ENCODE results near the gene CCND1. TPM values are rescaled to one million over a fixed set of nuclear protein-coding genes. Genes with fewer than 3 reads are reported as not detected.

CCND1 gene
- total RNA-seq, 1 donor from 2014 or later, result 85.0 TPM

DNA sequence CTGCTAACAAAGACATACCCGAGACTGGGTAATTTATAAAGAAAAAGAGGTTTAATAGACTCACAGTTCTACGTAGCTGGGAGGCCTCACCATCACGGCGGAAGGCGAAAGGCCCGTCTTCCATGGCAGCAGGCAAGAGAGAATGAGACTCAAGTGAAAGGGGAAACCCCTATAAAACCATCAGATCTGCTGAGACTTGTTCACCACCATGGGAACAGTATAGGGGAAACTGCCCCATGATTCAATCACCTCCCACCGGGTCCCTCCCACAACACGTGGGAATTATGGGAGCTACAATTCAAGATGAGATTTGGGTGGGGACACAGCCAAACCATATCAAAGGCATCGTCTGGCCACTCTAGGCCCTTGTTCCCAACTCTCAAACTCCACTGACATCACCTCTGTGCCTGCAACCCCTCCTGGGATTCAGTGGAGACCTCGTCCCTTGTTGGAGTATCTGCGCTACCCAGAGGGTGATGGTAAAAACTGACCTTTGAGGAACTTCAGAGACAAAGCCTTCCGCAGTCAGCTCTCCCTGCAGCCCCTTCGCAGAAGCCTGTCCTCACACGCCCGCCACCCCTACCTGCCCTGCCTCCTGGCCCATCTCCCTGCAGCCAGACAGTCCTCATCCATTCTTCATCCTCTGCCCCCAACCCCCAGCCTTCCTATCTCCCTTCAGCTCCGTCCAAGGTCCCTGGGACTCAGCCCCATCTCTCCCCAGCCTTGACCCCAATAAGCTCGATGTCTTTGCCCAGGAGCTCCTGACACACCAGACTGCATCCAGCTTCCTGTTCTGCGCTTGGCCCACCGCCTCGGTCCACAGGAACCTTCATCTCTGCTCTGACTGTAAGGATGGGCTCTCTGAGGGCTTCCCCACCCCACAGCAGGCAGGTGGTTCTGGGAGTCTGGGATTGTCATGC, 15.8 kb downstream of the CCND1 start:
- H3K4me3 Mint-ChIP-seq, result peak overlapping the region; percentile 58
- Histone ChIP-seq H3K9me3 (ENCODE audit: low read depth) (no peaks in the 10 kb centered on the region), H4K20me1 (ENCODE audit: low read depth) (peaks cover 14% of the 10 kb centered on the region), H3K79me2 (ENCODE audit: low read depth) (no peaks in the 10 kb centered on the region), H3K36me3 (no peaks in the 10 kb centered on the region), H3K27ac (no peak overlapping the region), H3K4me2 (no peak overlapping the region), H3F3A (ENCODE audit: low read depth) (peaks cover 42% of the 10 kb centered on the region), H3K4me3 (no peak overlapping the region), H2AFZ (replicated peaks) (no peak overlapping the region), H3K4me1 (peaks cover 23% of the 10 kb centered on the region), H3K9ac (no peak overlapping the region), H3K27me3 (no peaks in the 10 kb centered on the region)
- peaks cover 12% of the 10 kb centered on the region for H3K27me3 Mint-ChIP-seq (ENCODE audit: insufficient read depth, low read depth)
- no peak for DNase-seq (ENCODE audit: low spot score)
- peak overlapping the region; percentile 99 for H3K27ac Mint-ChIP-seq
- no peak for TF ChIP-seq EZH2 (IDR thresholded peaks at IDR 0.05)
- TF ChIP-seq EZH2phosphoT487 (IDR thresholded peaks at IDR 0.05), result no peak
- TF ChIP-seq, protein P1, sequence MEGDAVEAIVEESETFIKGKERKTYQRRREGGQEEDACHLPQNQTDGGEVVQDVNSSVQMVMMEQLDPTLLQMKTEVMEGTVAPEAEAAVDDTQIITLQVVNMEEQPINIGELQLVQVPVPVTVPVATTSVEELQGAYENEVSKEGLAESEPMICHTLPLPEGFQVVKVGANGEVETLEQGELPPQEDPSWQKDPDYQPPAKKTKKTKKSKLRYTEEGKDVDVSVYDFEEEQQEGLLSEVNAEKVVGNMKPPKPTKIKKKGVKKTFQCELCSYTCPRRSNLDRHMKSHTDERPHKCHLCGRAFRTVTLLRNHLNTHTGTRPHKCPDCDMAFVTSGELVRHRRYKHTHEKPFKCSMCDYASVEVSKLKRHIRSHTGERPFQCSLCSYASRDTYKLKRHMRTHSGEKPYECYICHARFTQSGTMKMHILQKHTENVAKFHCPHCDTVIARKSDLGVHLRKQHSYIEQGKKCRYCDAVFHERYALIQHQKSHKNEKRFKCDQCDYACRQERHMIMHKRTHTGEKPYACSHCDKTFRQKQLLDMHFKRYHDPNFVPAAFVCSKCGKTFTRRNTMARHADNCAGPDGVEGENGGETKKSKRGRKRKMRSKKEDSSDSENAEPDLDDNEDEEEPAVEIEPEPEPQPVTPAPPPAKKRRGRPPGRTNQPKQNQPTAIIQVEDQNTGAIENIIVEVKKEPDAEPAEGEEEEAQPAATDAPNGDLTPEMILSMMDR (IDR thresholded peaks at IDR 0.05), result no peak
- H3K4me1 Mint-ChIP-seq, result peaks cover 54% of the 10 kb centered on the region
- peaks cover 14% of the 10 kb centered on the region for H3K36me3 Mint-ChIP-seq
- no peaks in the 10 kb centered on the region for H3K9me3 Mint-ChIP-seq

DNA sequence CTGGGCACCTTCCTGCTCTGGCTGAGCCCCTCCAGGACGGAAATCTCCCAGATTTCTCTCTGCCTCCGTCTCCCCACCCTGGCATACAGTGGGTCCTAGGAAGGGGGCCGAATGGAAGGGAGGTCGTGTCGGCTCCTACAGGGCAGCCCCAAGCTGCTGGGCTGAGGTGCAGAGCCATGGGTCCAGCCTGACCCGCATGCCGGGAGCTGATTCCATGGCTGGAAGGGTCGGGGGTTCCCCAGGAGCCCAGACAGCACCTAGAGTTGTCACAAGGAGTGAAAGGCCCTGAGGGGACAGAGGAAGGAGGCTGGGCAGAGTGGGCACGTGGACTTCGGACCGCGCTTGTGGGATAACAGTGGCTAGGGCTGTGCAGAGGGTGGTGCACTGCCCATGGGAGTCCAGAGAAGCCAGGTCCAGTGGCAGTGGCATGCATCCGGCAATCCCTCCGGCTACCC, 16.5 kb downstream of the CCND1 start:
- peak overlapping the region; percentile 49 for H3K4me2 ChIP-seq
- H3K27ac ChIP-seq, result peak overlapping the region; percentile 69
- Mint-ChIP-seq H3K9me3 (no peaks in the 10 kb centered on the region), H3K4me1 (peaks cover 60% of the 10 kb centered on the region), H3K4me3 (peak overlapping the region; percentile 58), H3K36me3 (peaks cover 8% of the 10 kb centered on the region), H3K27ac (peak overlapping the region; percentile 99), H3K27me3 (ENCODE audit: insufficient read depth, low read depth) (peaks cover 12% of the 10 kb centered on the region)
- H3K27me3 ChIP-seq, result no peaks in the 10 kb centered on the region
- peaks cover 15% of the 10 kb centered on the region for H4K20me1 ChIP-seq (ENCODE audit: low read depth)
- no peaks in the 10 kb centered on the region for H3K79me2 ChIP-seq (ENCODE audit: low read depth)
- no peaks in the 10 kb centered on the region for H3K9me3 ChIP-seq (ENCODE audit: low read depth)
- H3K4me1 ChIP-seq, result peaks cover 23% of the 10 kb centered on the region
- H3F3A ChIP-seq (ENCODE audit: low read depth), result peaks cover 37% of the 10 kb centered on the region
- no peak overlapping the region for H3K9ac ChIP-seq
- no peak overlapping the region for H2AFZ ChIP-seq (replicated peaks)
- H3K4me3 ChIP-seq, result no peak overlapping the region
- H3K36me3 ChIP-seq, result no peaks in the 10 kb centered on the region
- DNase-seq (ENCODE audit: low spot score), result no peak
- TF ChIP-seq, protein P1 (IDR thresholded peaks at IDR 0.05), result no peak
- no peak for TF ChIP-seq EZH2phosphoT487 (IDR thresholded peaks at IDR 0.05)
- TF ChIP-seq EZH2 (IDR thresholded peaks at IDR 0.05), result no peak

DNA sequence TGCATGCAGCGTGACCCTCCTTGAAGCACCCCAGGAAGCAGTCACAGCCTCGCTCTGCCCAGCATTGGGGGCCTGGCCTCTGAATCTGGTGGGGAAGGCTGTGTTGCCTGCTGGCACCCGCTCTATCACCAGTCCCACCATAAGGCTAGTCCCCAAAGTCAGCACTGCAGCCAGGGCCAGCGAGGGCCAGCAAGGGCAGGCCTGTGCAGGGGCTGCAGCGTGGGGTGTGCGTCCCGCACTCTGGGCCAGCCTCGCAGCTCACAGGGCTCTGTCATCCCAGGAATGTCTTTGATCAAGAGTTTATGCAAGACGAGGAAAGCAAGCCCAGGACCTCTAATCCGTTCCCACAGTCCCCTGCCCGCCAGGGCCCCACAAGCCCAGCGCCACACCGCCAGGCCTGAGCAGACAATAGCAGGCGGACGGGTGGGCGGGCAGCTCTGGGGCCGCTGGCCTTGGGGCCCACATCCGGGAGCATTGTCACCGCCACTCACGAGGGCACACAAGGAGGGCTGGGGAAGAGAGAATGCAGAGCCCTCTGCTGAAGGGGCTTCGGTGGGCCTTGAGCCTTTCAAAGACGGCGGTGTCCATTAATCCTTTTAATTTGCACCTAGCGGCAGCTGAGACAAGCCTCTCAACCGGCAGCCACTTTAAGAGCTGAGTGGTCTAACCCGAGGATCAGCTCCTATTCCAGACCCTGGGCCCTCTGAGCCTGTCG, 17.1 kb downstream of the CCND1 start:
- peak; percentile 97 for DNase-seq (ENCODE audit: low spot score)
- Histone ChIP-seq H3K27ac (peak overlapping the region; percentile 96), H3K27me3 (no peaks in the 10 kb centered on the region), H3K9me3 (ENCODE audit: low read depth) (no peaks in the 10 kb centered on the region), H3K79me2 (ENCODE audit: low read depth) (no peaks in the 10 kb centered on the region), H3K9ac (no peak overlapping the region), H3K4me2 (peak overlapping the region; percentile 49), H3K4me3 (peak overlapping the region; percentile 7), H2AFZ (replicated peaks) (no peak overlapping the region), H4K20me1 (ENCODE audit: low read depth) (peaks cover 11% of the 10 kb centered on the region), H3K4me1 (peaks cover 23% of the 10 kb centered on the region), H3F3A (ENCODE audit: low read depth) (peaks cover 37% of the 10 kb centered on the region), H3K36me3 (no peaks in the 10 kb centered on the region)
- Mint-ChIP-seq H3K27ac (peak overlapping the region; percentile 99), H3K27me3 (ENCODE audit: insufficient read depth, low read depth) (peaks cover 12% of the 10 kb centered on the region), H3K36me3 (peaks cover 5% of the 10 kb centered on the region), H3K4me1 (peaks cover 63% of the 10 kb centered on the region), H3K4me3 (peak overlapping the region; percentile 52), H3K9me3 (no peaks in the 10 kb centered on the region)
- no peak for TF ChIP-seq EZH2 (IDR thresholded peaks at IDR 0.05)
- peak; percentile 43 for TF ChIP-seq EZH2phosphoT487 (IDR thresholded peaks at IDR 0.05)
- TF ChIP-seq, protein P1 (IDR thresholded peaks at IDR 0.05), result peak; percentile 31

Measured in neural progenitor cell (in vitro differentiated cells).